Muscle layer of colon (tissue), 2 donors: Measurements from ENCODE around the gene CACNA1D.

Experiments
- H3K27ac ChIP-seq: one replicate; pipeline ENCODE4 v1.7.0; 2013; ENCODE audit warnings: low read depth, mild to moderate bottlenecking, low read length, moderate library complexity
- H3K27me3 ChIP-seq, 2 donors: one replicate each; pipeline ENCODE4 v1.7.0; 2013; ENCODE audit warnings: low read length in 2 of 2, mild to moderate bottlenecking in 2 of 2; ENCODE audit not compliant: insufficient read depth in 2 of 2, control insufficient read depth in 1 of 2
- H3K36me3 ChIP-seq: one replicate; pipeline ENCODE4 v1.7.0; 2013; ENCODE audit warnings: mild to moderate bottlenecking, low read length; ENCODE audit not compliant: insufficient read depth
- H3K4me1 ChIP-seq: one replicate; pipeline ENCODE4 v1.7.0; 2013; ENCODE audit warnings: mild to moderate bottlenecking, low read length; ENCODE audit not compliant: insufficient read depth
- H3K4me3 ChIP-seq, 2 donors: one replicate each; pipeline ENCODE4 v1.7.0; 2013; ENCODE audit warnings: low read length in 2 of 2, low read depth in 1 of 2, mild to moderate bottlenecking in 1 of 2, moderate library complexity in 1 of 2
- H3K9ac ChIP-seq: one replicate; pipeline ENCODE4 v1.7.0; 2013; ENCODE audit warnings: low read length
- H3K9me3 ChIP-seq: one replicate; pipeline ENCODE4 v1.7.0; 2013; ENCODE audit warnings: mild to moderate bottlenecking, low read length
- donor health status: abdominal sarcoma.
- donor health status: Adenocarcinoma of cecum.

Gene CACNA1D

GRCh38 chr3:53665608-53666425 is 171.4 kb downstream of the CACNA1D start:
- no peaks in the 10 kb centered on the region for H3K36me3 ChIP-seq

GRCh38 chr3:53668872-53669271 is 174.5 kb downstream of the CACNA1D start:
- no peaks in the 10 kb centered on the region for H3K36me3 ChIP-seq
- no peak overlapping the region for H3K27ac ChIP-seq
- H3K27me3 ChIP-seq = no peaks in the 10 kb centered on the region
- H3K9ac ChIP-seq = no peak overlapping the region
- no peaks in the 10 kb centered on the region for H3K9me3 ChIP-seq
- H3K4me3 ChIP-seq = no peak overlapping the region
- H3K4me1 ChIP-seq = peaks cover 20% of the 10 kb centered on the region

More at GRCh38 chr3:53665608-53666425, 171.4 kb downstream of the CACNA1D start:
- Histone ChIP-seq H3K27ac (no peak overlapping the region), H3K9me3 (no peaks in the 10 kb centered on the region), H3K9ac (no peak overlapping the region), H3K4me3 (no peak overlapping the region), H3K4me1 (peaks cover 9% of the 10 kb centered on the region), H3K27me3 (no peaks in the 10 kb centered on the region)

DNA sequence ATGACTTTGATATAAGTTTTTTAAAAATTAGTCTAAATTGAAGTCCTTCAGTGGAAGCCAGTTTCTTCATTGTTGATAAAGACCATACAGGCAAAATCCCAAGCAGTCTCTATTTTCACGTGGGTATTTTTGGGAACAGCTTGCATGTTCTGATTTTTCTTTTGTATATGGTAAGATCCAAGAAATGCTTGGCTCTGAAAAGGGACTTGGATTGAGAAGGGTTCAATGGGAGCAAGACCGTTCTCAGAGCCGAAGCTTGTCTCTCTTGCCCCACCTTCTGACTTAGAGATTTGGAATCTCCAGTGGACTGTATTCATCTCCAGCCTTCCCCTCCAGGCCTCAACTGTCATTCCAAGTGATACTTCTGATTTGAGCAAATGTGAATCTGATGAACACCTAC is 176.3 kb downstream of the CACNA1D start:
- Histone ChIP-seq H3K4me3 (no peak overlapping the region), H3K9ac (no peak overlapping the region), H3K27me3 (no peaks in the 10 kb centered on the region), H3K27ac (no peak overlapping the region), H3K9me3 (no peaks in the 10 kb centered on the region), H3K4me1 (peaks cover 23% of the 10 kb centered on the region), H3K36me3 (no peaks in the 10 kb centered on the region)

DNA sequence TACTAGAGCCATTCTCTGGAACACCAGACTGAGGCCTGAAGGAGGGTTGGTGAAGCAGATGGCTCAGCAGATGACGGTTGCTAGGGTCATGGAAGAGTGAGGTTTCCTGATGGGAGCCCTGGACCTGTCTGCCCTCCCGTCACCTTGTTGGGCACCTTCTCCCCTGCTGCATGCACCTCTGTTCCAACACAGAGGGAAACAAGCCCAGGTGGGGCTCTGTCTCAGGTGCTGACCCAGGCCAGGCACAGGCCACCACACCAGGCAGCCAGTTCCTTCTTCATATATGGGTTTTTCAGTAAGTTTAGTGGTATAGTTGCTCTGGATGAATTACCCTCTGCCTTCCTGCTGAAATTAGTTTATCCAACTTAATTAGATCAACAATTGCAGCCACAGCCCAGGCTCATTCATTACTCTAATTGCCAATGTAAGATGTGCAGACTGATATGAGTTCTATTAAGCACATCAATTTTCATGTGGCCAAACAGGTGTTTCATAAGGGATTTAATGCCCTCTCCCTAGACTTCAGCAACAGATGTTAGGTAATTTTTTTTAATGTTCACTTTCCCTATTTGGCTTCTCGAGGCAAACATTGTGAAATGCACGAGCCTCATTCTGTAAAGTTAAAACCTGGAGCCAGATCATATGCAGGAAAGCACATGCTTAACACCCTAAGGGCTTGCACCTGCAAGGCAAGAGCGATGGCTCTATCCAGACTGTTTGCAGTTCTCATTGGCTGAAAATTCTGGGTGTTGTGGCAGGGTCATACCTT is 177.0 kb downstream of the CACNA1D start:
- Histone ChIP-seq H3K27me3 (no peaks in the 10 kb centered on the region), H3K4me1 (peaks cover 23% of the 10 kb centered on the region), H3K36me3 (no peaks in the 10 kb centered on the region), H3K9me3 (no peaks in the 10 kb centered on the region), H3K9ac (no peak overlapping the region), H3K27ac (no peak overlapping the region), H3K4me3 (no peak overlapping the region)

DNA sequence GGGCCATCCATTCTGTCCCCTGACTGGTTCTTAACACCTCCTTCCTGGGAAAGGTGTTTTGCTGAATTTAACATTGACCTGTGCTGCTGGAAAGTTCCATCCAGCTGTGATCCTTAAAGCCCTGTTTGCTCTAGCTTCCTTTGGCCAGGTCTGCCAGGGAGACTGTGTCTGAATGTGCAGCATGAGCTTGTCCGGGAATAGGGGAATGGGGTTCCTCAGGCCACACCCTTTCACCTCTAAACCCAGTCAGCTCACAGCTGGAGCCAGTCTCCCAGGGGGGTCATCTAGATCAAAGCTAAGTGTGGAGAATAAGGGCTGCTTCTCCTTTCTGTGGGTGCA is 177.5 kb downstream of the CACNA1D start:
- H3K4me3 ChIP-seq = no peak overlapping the region
- no peak overlapping the region for H3K27ac ChIP-seq
- no peaks in the 10 kb centered on the region for H3K27me3 ChIP-seq
- H3K9ac ChIP-seq = no peak overlapping the region
- no peaks in the 10 kb centered on the region for H3K36me3 ChIP-seq
- no peaks in the 10 kb centered on the region for H3K9me3 ChIP-seq
- H3K4me1 ChIP-seq = peaks cover 23% of the 10 kb centered on the region

- Histone ChIP-seq H3K9me3 (no peaks in the 10 kb centered on the region), H3K4me1 (peaks cover 23% of the 10 kb centered on the region), H3K27me3 (no peaks in the 10 kb centered on the region), H3K36me3 (no peaks in the 10 kb centered on the region), H3K4me3 (no peak overlapping the region), H3K27ac (no peak overlapping the region), H3K9ac (no peak overlapping the region)
Measured at GRCh38 chr3:53672981-53673380, 178.6 kb downstream of the CACNA1D start.

GRCh38 chr3:53673722-53674350 is 179.4 kb downstream of the CACNA1D start:
- no peaks in the 10 kb centered on the region for H3K36me3 ChIP-seq
- H3K9ac ChIP-seq = no peak overlapping the region
- H3K4me1 ChIP-seq = peaks cover 23% of the 10 kb centered on the region
- H3K9me3 ChIP-seq = no peaks in the 10 kb centered on the region
- no peak overlapping the region for H3K27ac ChIP-seq
- H3K27me3 ChIP-seq = no peaks in the 10 kb centered on the region
- H3K4me3 ChIP-seq = no peak overlapping the region

DNA sequence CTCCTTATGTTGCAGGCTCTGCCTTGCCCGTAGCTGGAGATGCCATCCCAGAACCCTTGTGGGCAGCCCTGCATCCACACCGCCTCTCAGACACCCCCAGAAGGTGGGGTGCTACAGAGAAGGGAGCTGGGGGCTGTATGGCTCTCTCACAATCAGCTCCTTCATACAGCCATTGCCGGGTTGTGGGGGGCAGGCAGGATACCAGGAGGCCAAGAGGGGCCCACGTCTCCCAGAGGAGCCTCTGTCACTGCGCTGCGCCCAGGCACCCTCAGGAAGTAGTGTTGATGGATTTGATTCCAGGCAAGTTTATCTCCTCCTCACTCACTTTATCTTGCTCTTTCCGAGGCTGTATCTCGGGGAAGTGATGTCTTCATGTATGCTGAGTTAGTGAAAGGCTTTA is 180.2 kb downstream of the CACNA1D start:
- no peaks in the 10 kb centered on the region for H3K9me3 ChIP-seq
- no peak overlapping the region for H3K4me3 ChIP-seq
- no peak overlapping the region for H3K9ac ChIP-seq
- no peaks in the 10 kb centered on the region for H3K36me3 ChIP-seq
- H3K4me1 ChIP-seq = peaks cover 15% of the 10 kb centered on the region
- no peaks in the 10 kb centered on the region for H3K27me3 ChIP-seq
- no peak overlapping the region for H3K27ac ChIP-seq

GRCh38 chr3:53675022-53675697 is 180.7 kb downstream of the CACNA1D start:
- Histone ChIP-seq H3K4me3 (no peak overlapping the region), H3K27me3 (no peaks in the 10 kb centered on the region)

GRCh38 chr3:53675942-53676341 is 181.5 kb downstream of the CACNA1D start:
- Histone ChIP-seq H3K27me3 (no peaks in the 10 kb centered on the region), H3K9ac (no peak overlapping the region), H3K27ac (no peak overlapping the region), H3K36me3 (no peaks in the 10 kb centered on the region), H3K4me1 (peaks cover 14% of the 10 kb centered on the region), H3K4me3 (no peak overlapping the region), H3K9me3 (no peaks in the 10 kb centered on the region)

More at GRCh38 chr3:53675022-53675697, 180.7 kb downstream of the CACNA1D start:
- no peaks in the 10 kb centered on the region for H3K9me3 ChIP-seq
- peaks cover 14% of the 10 kb centered on the region for H3K4me1 ChIP-seq
- H3K27ac ChIP-seq = no peak overlapping the region
- H3K36me3 ChIP-seq = no peaks in the 10 kb centered on the region
- H3K9ac ChIP-seq = no peak overlapping the region

DNA sequence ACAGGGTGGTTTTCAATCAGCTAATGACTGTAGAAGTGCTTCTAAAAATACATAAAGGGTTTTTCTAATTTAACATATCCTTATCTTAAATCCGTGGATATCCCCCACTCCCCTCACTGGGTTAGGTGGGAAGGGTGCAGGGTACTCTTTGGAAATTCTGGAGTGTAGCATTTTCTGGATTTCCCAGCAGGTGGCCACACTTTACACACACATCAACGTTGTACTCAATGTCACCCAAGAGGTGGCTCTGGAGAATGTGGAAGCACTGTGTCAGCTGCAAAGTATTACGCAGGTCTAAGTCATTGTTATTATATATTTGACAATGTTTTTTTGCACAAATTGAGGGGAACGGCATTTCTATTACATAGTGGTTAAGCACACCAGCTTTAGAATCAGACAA is 183.0 kb downstream of the CACNA1D start:
- no peak overlapping the region for H3K9ac ChIP-seq
- no peaks in the 10 kb centered on the region for H3K36me3 ChIP-seq
- no peak overlapping the region for H3K27ac ChIP-seq
- H3K9me3 ChIP-seq = no peaks in the 10 kb centered on the region
- no peak overlapping the region for H3K4me3 ChIP-seq
- H3K27me3 ChIP-seq = peaks cover 0 to 2% of the 10 kb centered on the region in 2 donors
- peaks cover 14% of the 10 kb centered on the region for H3K4me1 ChIP-seq
